ENCODE results near the gene ASCC1.

Gene ASCC1

DNA sequence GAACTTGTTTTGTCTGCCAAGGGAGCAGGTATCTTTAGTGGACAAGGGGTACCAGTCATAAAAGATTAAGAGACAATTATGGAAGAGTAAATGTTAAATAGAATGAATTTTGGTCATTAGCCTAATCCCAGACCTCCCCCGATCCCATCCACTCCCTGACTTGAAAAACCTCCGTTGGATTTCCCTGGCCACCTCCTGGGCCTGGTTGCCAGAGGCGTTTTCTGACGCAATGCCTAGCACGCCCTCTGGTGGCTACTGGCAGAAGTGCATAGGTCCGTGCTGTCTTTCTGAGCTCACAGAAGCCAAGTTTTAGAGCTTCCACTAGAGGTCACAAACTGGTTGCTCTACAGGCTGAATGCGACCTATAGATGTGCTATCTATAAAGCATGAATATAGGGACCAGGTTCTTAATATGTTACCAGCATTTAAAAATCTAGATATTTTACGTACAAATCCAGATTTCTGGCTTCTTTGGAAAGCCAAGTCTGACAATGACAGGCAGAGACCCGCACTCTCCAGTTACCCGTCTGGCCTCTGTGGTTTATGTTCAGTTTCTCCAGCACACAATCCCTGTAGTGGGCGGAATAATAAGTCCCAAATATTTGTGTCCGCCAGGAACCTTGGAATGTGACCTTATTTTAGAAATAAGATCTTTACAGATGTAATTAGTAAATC is 167.5 kb downstream of the ASCC1 start:
- TF ChIP-seq, protein P1, sequence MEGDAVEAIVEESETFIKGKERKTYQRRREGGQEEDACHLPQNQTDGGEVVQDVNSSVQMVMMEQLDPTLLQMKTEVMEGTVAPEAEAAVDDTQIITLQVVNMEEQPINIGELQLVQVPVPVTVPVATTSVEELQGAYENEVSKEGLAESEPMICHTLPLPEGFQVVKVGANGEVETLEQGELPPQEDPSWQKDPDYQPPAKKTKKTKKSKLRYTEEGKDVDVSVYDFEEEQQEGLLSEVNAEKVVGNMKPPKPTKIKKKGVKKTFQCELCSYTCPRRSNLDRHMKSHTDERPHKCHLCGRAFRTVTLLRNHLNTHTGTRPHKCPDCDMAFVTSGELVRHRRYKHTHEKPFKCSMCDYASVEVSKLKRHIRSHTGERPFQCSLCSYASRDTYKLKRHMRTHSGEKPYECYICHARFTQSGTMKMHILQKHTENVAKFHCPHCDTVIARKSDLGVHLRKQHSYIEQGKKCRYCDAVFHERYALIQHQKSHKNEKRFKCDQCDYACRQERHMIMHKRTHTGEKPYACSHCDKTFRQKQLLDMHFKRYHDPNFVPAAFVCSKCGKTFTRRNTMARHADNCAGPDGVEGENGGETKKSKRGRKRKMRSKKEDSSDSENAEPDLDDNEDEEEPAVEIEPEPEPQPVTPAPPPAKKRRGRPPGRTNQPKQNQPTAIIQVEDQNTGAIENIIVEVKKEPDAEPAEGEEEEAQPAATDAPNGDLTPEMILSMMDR (IDR thresholded peaks at IDR 0.05; ENCODE audit: low read depth, low read length, missing control alignments), result peak; percentile 100
- no peak overlapping the region for H3K4me3 ChIP-seq (replicated peaks; ENCODE audit: low read depth, low read length)
- DNase-seq (ENCODE audit: extremely low read depth, low read depth), result peak; percentile 93
